ENCODE results near the gene HYAL3.
"Not testable (repeated sequence)": the region's sequence is repeated elsewhere in the genome, so short reads cannot be mapped to it uniquely, and the experiment has no call there.

HYAL3 gene

DNA sequence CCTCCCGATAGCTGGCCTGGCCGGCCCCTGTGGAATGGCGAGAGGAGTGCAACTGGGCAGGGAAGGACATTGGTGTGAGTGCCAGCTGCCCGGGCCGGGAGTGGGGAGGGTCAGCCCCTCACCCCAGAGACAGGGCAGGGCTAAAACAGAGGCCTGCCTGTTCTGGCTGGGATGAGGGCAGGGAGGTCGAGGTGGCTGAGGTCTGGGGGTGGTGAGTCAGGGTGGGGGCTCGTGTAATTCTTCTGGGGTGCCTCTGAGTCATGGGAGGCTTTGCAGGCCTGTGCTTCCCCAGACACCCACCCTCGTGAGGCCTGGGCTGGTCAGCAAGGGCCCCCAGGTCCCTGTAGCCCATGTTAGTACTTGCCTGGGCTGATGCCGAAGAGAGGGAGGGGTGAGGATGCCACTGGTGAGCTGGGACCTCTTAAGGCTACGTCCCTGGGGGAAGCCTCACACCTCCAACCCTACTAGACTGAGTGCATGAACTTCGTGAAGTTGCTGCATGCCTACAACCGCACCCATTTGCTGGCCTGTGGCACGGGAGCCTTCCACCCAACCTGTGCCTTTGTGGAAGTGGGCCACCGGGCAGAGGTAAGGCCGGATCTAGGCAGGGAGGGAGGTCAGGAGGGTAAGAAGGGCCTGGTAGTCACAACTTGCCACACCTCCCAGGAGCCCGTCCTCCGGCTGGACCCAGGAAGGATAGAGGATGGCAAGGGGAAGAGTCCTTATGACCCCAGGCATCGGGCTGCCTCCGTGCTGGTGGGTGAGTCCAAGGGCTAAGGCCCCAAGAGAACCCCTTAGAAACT, 28.6 kb downstream of the HYAL3 start:
- DNase-seq (ENCODE audit: low read depth in 2 of 2), result no peak

DNA sequence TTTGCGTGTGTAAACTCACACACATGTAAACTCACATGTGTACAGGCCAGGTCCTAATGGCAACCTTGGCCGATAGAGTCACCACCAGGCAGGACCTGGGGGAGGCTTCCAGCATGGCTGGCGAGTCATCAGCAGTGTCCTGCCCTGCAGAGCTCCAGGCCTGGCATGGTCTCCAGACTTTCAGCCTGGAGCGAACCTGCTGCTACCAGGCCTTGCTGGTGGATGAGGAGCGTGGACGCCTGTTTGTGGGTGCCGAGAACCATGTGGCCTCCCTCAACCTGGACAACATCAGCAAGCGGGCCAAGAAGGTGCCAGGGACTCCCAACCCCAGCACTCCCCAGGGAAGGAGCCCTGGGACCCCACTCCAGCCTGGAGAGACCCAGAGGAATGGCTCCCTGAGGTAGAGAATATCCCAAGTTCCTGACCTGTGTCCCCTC, 29.2 kb downstream of the HYAL3 start:
- no peak for DNase-seq (ENCODE audit: low read depth in 2 of 2)

DNA sequence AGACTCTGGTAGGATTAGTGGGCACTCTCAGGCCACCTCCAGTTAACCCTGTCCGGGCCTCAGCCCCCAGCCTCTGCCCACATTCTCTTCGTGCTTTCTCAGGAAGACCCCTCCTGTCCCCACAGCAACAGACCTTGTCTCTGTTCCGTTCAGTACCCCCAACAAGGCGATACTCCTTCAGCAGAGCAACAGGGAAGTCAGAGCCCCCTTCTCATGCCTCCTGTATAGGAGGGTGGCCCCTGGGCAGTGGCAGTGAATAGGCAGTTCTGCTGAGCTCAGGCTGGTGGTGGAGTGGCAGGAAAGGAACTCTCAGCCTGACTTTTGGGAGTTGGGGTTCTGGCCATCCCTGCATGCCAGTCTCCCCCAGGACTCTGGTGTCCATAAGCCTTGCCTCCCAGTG, 29.7 kb downstream of the HYAL3 start:
- DNase-seq (ENCODE audit: low read depth in 2 of 2), result no peak

DNA sequence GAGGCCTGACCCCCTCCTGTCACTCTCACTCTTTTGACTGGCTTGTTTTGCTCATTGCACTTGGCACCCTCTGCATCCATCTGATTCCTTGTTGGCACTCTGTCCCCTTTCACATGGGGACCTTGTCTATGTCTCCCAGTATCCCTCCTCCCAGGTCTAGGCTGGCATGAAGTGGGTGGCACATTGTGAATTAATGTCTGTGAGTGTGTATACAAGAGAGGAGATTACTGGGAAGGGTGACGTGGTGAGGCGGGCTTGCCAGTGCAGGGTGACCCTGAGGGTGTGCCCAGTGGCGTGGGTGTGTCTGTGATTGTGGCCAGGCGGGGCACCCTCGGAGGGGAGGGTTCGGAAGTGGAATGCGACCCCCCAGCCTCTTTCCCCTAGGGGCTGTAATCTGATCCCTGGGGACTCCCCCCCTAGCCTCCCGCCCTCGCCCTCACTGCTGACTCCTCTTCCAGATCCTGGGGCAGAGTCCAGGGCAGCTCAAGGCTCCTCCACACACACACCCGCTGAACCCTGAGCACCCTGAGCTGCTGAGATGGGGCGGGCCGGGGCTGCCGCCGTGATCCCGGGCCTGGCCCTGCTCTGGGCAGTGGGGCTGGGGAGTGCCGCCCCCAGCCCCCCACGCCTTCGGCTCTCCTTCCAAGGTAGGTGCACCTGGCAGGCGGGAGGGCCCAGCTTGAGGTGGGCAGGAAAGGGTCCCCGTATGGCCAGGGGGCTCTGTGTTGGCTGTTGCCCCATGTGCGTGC, 30.3 kb downstream of the HYAL3 start, which contains the start of gene SEMA3B:
SEMA3B (plus strand) TSS at position 445 of the 749 bp plus-strand sequence; CDS start at position 539, 94 bp downstream.
- DNase-seq (ENCODE audit: low read depth in 2 of 2), result no peak

DNA sequence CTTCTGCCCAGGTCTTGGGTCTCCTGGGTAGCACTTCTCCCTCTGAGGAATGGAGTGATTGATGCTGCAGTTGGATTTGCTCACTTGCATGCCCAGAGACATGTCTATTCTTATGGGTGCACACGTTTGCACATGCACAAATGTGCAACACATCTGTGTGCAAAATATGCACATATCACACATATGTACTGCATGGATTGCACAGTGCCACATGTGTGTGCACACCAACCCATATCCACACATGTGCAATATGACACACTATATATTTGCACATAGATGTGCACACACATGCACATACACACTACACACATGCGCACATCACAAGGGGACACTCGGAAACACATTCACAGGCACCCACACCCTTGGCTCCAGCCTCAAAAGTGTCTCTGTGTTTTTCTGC, 30.9 kb downstream of the HYAL3 start:
- no peak for DNase-seq (ENCODE audit: low read depth in 2 of 2)

DNA sequence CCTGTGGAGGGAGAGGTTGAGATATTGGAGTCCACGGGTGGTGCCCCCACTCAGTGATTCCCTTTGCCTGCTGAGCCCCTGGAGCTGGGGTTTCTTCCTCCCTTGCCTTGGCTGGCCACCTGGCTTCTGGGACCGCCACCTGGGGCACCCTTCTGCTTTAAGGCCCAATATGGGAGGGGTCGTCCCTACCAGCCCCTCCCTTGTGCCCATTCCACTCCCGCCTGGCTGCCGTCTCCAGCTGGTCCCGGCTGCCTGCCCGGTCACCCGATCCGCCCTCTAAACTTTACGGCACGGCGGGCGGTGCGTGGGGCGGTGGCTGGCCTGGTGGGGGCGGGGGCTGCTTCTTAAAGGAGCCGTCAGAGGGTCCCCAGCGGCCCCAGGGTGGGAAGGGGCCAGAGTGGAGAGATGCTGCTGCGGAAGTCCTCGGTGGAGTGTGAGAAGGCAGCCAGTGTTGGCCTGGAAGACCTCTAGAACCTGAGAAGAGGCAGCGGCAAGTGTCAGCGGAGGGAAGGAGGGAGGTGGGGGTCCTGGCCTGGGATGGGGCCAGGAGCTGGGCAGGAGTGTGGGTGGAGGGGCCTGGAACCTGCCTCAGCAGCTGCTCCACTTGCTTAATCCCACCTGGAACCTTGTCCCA, 31.8 kb downstream of the HYAL3 start:
- DNase-seq (ENCODE audit: low read depth in 2 of 2), result no peak

DNA sequence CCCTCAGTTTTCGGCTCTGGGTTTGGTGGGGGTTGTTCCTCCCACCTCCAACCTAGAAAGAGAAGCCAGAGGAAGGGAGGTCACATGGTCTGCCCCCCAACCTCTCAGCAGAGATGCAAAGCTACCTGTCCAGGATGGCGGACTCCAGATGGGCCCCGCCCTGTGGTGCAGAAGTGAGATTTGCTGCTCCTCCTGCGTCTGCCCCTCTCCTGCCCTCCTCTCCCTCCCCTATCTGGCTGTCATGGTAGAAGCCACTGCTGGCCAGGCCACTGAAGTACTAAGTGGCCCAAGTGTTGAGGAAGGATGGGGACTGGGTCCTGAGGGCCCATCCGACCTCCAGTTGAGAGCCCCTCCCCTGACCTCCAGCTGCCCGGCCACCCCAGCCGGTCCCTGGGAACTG, 32.4 kb downstream of the HYAL3 start:
- no peak for DNase-seq (ENCODE audit: low read depth in 2 of 2)

DNA sequence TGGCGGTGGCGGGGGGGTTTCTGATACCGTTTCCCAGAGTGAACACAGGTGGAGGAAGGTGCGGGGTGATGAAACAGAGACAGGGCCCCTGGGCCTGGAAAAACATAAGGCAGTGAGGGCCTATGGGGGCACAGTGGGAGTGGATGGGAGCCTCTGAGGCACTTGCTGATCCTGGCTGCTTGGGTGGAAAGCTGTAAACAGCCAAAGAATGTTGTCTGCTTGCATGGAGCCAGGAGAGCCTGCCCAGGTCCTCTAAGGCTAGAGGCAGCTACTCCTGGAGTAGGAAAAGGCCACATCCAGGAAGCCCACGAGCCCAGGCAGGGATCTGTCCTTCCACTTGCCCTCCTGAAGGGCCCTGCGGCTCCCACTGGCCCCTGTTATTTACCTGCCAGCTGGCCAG, 33.2 kb downstream of the HYAL3 start:
- DNase-seq (ENCODE audit: low read depth in 2 of 2), result no peak

DNA sequence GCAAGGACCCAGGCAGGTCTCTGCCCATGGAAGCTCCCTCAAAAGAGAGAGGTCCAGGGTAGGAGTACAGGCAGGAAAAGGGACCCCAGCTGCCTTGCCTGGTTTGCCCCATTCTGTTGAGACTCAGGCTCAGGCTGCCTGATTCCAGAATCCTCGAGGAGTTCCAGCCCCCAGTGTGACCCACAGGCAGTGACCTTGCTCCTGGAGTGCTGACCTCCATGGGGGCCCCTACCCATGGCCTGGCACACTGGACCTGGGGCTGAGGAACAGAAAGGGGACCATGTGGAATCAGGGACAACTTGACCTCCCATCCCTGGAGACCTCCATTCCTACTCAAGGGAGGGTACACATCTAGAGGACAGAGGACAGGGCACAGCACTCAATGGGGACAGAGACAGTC, 33.6 kb downstream of the HYAL3 start:
- no peak for DNase-seq (ENCODE audit: low read depth in 2 of 2)

DNA sequence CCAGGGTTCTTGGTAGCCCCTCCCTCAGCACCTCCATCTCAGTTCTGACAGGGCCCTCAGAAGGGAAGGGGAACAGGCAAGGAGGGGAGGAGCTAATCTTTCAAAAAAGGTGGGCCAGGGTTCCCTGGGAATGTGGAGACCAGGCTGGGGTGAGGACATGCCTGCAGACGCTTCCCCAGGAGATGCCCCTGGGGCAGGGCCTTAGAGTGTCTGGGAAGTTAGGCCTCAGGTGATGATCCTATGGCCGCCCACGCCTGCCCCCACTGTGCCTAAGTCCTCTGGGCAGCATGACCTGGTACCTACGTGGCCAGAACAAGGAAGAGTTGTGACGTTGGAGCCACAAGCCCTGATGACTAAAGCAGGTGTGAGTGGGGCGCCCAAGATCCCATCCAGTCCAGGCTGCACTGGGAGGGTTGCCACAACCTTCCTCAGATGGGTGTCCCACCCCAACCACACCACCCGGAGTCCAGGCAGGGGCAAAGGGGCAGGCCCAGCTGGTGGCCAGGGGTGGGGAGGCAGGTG, 34.2 kb downstream of the HYAL3 start:
- no peak for DNase-seq (ENCODE audit: low read depth in 2 of 2)

DNA sequence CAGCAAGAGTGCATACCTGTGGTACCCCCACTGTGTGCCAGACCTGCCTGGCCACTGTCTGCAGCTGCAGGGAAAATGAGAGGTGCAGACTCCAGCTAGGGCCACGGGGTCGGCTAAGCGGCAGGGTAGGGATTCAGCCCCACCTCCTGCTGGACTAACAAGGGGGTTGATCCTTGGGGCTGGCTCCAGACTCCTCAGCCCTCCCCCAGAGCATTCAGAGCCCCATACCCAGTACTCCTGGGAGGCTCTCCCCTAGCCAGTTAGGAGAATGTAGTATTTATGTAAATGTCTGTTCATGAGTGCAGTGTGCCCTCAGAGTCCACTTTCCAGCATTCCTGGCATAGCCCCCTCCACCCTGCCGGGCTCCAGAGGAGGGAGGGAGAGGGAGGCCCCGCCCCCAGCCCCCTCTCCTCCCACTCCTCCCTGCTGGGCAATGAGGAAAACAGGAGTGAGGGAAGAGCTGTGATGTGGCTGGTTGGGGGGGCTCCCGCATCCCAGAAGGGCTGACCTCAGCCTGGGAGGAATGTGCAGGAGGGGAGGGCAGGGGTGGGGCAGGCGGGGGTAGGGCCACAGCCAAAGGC, 34.7 kb downstream of the HYAL3 start:
- no peak for DNase-seq (ENCODE audit: low read depth in 2 of 2)

DNA sequence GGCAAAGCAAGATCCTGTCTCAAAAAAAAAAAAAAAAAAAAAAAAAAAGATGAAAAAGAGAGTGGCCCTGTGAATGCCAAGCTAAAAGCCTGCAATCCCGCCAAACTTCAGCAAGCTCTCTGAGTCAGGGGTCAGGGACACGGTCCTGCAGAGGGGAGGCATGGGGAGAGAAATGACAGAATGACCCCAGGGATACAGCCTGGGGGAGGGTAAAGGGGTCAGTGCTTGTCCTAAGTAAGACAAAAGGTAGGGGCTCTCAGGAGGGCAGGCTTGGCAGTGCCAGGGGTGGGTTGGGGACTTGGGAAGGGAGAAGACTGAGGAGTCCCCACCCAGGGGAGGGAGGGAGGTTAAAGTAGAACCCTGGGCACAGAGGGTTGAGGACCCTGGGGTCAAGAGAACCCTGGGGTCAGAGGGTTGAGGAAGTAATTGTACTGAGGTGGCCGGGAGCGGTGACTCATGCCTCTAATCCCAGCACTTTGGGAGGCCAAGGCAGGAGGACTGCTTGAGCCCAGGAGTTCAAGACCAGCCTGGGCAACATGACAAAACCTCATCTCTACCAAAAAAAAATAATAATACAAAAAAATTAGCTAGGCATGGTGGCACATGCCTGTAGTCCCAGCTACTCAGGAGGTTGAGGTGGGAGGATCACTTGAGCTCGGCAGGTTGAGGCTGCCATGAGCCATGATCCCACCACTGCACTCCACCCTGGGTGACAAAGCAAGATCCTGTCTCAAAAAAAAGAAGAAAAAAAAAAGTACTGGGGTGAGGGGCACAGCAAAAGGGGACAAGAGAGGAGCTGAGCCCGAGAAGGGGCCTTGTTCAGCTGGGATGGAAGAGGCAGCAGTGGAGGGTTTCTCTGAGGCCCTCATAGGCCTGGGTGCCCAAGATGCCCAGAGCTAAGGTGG, 35.5 kb downstream of the HYAL3 start:
- no peak for DNase-seq (ENCODE audit: low read depth in 2 of 2)

DNA sequence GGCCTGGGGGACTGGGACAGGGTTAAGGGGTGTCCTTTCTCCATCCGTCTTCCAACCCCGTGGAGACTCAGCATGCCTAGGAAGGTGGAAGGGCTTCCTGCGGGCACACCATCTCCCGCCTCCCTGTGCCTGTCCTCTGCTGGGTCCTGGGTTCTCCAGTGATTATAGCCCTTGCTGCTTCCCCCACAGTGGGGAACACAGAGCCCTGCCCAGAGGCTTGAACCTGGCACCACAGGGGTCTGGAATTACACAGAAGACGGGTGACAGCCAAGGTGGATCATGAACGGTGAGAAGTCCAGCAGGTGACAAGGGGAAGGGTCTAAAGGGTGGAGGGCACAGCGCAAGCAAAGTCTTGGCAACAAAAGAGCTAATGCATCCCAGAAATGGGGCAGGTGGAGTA, 36.4 kb downstream of the HYAL3 start:
- DNase-seq (ENCODE audit: low read depth in 2 of 2), result no peak

DNA sequence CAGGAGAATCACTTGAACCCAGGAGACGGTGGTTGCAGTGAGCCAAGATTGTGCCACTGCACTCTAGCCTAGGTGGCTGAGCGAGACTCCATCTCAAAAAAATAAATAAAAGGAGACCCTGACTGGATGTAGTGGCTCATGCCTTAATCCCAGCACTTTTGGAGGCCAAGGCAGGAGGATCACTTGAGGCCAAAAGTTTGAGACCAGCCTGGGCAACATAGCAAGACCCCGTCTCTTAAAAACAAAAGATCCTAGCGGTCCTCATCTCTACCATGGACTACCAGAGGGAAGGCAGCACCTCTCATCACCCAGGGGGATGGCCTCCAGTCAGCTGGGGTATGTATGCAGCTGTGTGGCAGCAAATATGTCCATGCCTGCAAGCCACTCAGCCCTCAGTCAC, 37.0 kb downstream of the HYAL3 start:
- DNase-seq (ENCODE audit: low read depth in 2 of 2), result not testable (repeated sequence)

DNA sequence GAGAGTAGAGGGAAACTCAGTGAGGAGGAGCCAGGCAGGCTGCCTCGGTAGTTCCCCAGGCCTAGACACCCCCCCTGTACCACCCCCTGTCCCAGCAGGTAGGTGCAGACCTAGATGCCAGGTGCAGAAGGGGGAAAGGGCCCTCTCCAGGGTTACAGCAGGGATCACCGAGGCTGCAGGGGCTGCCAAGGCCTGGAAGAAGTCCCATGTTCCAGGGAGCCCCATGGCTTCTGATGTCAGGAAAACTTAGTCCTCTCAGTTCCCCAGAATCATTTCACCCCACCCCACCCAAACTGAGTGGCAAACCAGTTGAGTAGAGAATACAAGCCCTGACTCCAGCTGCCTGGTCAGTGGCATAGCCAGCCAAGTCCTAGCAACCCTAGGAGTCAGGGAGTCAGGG, 37.7 kb downstream of the HYAL3 start:
- DNase-seq (ENCODE audit: low read depth in 2 of 2), result no peak

DNA sequence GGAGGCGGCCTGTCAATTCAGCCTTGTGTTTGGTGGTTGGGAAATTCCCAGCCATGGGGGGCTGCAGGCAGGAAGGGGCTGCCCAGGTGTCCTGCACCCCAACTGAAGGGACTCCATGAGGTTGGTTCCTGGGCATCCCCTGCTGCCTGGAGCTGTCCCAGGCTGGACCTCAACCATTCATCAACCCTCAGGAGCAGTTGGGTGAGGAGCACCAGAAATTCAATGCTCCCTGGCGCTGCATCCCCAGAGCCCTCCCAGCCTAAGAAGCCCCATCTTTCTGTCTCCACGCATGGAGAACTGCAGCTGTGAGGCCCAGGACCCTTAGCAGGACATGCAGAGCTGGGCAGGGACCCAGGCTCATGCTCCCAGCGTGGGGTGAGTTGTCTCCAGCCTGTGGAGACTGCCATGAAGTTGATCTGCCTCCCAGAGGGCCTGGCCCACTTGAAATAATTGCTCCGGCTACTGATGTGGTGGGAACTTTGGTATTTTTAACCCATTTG, 38.2 kb downstream of the HYAL3 start:
- no peak for DNase-seq (ENCODE audit: low read depth in 2 of 2)

DNA sequence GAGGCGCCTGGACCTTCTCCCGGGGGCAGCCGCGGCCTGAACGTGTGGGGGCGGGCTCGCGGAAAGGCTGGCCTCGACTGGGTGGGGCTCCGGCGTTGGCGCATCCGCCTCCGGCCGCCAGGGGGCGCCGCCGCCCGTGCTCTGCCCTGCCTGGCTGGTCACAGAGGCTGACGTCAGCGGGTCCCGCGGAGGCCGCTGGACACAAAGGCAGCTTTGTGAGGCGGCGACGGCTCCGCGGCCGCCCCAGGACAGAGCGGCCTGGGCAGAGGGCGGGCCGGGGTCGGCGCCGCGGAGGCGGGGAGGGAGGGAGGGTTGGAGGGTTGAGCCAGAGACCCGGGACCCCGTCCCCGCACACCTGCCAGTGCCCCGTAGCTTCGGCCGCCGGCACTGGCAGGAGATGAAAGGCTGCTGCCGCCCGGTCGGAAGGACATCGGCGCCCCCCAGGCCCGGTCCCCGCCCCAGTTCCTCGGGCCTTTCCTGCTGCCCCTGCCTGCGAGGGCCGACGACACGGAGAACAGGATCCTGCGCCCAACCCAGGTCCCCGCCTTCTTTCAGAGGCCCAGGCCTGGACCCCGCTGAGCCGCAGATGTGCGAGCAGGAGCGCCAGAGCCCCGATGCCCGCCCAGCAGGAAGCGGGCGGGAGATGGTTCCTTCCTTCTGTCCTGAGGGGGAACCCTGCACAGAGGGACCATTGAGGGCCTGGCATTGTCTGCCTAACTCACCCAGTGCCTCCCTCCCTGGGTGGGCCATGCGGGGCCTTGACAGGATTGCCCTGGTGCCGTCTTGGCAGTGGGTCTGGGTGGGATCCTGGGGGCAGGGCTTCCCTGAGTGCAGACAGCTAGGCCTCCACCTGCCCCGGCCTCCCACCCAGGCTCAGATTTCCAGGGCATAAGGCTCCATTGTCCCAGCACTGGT, 38.9 kb downstream of the HYAL3 start:
- DNase-seq (ENCODE audit: low read depth in 2 of 2), result peak; percentile 70 to 84

DNA sequence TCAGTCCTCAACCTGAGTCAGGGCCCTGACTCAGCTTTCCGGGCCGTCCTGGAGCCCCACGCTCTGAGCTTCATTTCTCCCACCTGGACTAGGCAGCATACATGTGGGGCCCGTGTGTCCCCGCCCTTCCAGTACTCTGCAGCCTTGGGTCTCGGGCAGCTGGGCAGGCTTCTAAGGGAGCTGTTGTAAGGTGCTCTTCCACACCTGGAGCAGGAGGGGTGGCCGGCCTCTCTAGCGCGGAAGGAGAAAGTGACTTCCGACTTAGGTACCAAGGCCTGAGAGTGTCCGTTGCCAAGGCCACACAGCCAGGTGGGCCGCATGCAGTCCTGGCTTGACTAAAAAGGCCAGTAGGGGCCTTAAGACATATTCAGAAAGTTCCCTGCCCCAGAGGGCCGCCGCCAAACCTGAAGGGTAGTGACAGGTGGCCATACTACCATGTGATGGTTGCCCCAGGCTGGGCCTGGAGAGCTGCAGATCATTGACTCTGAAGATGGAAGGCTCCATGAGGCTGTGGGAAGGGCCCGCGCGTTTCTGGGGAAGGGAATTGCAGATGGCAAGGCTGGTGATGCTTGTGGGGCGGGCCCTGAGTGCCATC, 39.7 kb downstream of the HYAL3 start:
- no peak for DNase-seq (ENCODE audit: low read depth in 2 of 2)

DNA sequence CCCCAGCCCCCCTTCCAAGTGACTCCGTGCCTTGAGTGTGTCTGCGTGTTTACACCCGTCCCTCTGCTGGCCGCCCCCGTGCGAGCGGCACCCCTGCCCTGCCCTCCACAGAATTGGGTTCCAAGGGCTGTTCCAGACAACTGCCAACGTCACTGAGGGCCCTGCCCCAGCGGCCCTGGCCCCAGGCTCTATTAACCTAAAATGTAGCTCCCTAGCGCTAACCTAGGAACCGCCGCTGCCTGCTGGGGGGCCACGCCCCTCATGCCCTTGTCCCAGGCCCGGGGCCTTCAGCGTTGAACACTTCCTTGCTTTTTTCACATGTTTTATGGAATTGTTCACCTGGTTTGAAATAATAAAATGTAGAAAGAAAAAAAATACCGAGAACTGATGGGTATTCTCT, 40.2 kb downstream of the HYAL3 start:
- no peak for DNase-seq (ENCODE audit: low read depth in 2 of 2)
